GM18870 (cell line): Measurements from ENCODE around the gene EFR3B.
"Not testable (repeated sequence)": the region's sequence is repeated elsewhere in the genome, so short reads cannot be mapped to it uniquely, and the experiment has no call there.

Source experiments
- ATAC-seq: cut with Tn5 transposase; IDR thresholded peaks from one replicate; pipeline ENCODE4 v1.9.1; 2021; ENCODE audit warnings: moderate library complexity; ENCODE audit not compliant: unreplicated experiment

EFR3B gene

GRCh38 chr2:25041928-25042320 lies at the start of gene EFR3B:
Gene EFR3B (plus strand): TSS chr2:25042076. CDS start chr2:25042313, 237 bp downstream.
- ATAC-seq, result peak; percentile 47

- ATAC-seq, result no peak
Observed at GRCh38 chr2:24993406-24994145, 48.3 kb upstream of the EFR3B start.

DNA sequence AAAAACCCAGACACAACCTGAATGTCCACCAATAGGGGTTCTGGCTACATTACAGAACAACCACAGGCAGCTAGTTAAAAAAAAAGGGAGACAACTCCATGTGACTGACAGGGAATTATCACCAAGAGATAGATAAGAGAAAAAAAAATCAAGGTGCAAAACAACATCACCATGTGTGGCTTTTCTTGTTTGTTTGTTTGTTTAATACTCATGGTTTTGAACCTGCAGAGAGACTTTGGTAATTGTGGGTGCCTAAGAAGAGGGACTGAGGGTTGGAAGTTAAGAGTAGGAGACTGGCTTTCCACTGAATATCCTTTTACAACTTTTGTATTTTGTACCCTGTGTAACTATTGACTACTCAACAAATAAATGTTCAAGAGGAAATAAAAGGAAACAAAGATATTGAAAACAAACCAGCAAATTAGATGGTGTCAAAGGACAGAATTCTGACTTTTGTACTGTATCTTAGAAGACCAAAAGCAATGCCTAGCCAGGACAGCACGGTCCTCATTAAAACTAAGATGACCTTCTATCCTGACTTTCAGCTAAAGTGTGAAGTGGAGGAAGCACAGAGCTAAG lies 47.6 kb upstream of the EFR3B start:
- ATAC-seq, result no peak

- ATAC-seq, result not testable (repeated sequence)
Observed at GRCh38 chr2:24999097-24999496, 42.8 kb upstream of the EFR3B start.

DNA sequence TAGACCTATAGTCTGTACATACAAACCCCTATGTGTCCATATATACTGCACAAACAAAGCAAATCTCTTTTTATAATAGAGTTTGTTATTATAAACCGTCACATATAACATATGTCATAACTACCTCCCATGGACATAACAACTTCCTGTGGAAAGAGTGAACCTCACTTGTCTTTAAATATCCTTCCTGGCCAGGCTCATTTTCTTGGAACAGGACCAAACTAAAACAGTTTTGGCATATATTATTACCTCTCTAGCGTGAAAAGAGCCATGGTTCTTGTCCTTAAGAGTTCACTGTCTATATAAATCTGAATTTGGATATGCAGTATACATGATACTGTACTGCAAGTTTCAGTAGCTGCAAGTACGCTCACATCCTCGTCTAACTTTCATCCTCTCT lies 41.8 kb upstream of the EFR3B start:
- no peak for ATAC-seq

DNA sequence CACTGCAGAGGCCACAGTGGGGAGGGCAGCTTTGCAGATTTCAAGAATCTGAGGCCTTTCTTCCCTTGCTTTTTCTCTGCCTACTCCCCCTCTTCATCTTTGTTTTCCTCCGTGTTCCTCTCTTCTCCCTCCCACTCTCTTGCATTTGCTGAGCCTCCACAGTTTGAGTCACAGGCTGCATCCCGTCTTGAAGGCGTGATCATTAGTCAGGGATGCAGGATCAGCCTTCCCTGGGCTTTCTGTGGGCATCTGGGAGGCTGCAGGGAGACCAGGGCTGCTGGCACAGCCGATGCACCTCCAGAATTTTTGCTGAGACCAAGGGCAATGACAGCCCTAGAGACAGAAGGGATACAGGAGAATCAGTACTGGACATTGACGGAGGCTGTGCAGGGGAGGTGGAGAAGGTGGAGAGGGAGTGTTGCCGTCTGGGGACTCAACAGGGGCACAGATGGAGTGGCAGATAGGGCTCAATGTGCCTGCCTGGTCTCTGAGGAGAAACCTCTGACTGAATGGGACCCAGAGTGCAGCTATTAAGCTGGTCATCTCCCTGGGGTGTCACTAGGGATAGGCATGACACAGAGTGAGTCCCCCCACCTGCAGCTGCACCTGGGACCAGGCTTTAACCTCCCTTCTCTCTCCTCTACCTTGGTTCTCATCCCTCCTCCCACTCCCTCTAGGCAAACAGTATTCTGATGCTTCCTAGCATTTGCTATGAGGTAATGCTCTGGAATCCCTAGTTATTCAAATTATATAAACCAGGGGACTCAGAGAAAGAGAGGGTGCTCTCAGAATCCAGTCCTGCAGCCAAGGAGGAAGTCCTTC lies 41.2 kb upstream of the EFR3B start:
- no peak for ATAC-seq

DNA sequence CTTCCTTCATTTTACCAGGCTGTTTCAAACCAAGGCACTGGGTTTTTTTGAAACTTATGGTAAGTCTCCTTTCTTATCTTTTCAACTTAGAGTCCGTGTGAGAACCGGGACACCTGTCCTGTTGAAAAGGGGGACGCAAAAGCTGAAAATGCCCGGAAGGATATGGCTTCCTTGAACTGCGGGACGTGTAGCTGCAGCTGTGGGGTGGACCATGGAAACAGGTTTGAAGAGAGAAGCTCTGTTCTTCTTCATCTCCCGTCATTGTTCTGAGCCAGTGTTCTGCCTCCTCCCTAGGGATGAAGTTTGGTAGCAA lies 40.6 kb upstream of the EFR3B start:
- no peak for ATAC-seq

DNA sequence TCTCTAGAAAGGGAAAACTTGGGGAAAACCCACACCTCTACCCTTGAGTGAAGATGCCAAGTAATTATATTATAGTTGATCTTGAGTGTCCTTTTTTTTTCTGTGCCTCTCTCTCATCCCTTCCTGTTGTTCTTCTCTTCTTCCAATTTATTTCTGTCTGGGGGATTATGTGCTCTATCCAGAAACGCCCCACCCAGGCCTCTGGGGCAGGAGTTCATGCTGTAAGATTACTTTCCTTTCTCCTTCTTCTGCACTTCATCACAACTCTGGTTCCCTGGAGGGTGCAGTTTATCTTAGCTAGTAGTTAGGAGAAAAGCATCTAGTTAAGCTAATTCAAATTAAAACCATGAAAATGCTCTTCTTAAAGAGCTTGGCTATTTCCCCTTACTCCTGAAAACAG lies 39.8 kb upstream of the EFR3B start:
- ATAC-seq, result no peak

DNA sequence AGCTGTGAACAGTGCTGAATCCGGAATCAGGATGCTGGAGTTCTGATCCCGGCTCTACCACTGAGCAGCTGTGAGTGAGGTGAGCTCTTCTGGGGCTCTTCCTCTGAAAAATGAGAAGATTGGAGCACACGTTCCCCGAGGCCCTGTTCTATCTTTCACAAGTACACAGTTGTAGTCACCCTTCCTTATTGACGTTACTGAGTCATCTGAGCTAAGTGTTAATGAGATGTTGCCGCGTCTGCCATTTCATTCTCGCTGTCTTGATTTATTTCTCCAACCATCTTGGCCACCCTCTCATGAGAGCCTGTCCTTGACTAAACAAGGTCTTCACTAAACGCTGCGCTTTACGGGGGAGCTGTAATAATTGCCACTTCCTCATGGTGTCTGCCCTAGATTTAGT lies 31.9 kb upstream of the EFR3B start:
- no peak for ATAC-seq

DNA sequence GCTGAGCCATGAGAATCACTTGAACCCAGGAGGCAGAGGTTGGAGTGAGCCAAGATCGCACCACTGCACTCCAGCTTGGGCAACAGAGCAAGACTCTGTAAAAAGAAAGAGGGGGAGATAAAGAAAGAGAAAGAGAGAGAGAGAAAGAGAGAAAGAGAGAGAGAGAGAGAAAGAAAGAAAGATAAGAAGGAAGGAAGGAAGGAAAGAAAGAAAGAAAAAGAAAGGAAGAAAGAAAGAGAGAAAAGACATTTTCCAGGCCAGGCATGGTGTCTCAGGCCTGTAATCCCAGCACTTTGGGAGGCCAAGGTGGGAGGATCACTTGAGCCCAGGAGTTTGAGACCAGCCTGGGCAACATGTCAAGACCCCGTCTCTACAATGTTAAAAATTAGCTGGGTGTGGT lies 30.5 kb upstream of the EFR3B start:
- not testable (repeated sequence) for ATAC-seq

GRCh38 chr2:25014631-25015030 lies 27.2 kb upstream of the EFR3B start:
- ATAC-seq, result no peak

- no peak for ATAC-seq
Observed at GRCh38 chr2:25018681-25019080, 23.2 kb upstream of the EFR3B start.

DNA sequence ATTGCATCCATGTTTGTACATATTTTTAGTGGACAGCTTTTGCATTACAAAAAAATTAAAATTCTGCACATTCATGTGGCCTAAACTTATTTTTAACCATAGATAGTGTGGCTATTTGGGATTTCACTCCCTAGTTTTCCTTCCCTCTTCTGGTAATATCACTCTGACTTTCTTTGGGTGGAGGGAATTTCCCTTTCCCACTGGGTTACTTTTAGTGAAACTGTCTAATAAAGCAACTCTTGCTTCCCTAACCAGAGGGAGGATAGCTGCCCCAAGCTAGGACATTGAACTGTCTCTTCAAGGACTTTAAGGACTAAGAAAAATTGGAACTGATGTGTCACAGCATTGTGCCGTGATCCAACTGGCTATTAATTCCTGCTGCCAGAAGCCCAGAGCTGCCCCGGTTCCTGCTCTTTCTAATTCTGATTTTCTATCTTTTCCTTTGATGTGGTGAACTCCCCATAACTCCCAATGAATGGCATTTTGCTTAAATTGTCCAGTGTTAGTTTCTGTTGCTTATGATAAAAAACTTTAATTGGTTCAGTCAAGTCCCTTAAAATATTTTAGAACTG lies 20.0 kb upstream of the EFR3B start:
- no peak for ATAC-seq

GRCh38 chr2:25023333-25023732 lies 18.5 kb upstream of the EFR3B start:
- ATAC-seq, result no peak

DNA sequence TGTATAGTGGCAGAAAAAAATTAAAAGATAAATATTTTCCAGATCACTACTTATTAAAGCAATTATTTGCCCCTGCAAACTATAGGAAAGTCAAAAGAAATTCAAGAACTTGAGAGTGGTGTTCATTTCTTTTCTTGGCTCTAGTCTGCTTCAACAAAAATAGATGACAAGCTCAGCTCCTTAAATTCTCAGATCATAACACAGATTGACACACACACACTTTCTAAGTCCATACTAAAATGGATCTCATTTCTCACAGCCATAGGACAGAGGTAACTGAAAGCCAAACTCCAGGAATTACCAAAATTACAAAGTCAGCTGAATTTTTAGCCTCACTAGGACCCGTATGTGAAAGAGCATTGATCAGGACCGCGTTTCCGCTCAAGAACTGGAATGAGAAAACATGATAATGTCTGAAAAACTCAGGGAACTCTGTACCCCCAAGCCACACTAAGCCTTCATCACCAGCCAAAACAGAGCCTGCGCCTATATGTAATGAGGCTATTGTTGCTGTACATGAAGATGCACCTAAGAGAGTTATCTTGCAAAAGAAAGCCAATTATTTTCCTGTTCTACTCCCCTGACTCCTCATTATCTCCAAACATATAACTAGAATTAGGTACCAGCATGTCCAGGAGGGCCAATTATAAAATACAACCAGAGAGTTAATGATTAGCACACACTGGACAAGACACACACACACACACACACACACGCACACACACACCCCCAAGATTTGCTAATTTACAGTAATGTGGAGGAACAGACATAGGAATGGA lies 16.5 kb upstream of the EFR3B start:
- ATAC-seq, result no peak

DNA sequence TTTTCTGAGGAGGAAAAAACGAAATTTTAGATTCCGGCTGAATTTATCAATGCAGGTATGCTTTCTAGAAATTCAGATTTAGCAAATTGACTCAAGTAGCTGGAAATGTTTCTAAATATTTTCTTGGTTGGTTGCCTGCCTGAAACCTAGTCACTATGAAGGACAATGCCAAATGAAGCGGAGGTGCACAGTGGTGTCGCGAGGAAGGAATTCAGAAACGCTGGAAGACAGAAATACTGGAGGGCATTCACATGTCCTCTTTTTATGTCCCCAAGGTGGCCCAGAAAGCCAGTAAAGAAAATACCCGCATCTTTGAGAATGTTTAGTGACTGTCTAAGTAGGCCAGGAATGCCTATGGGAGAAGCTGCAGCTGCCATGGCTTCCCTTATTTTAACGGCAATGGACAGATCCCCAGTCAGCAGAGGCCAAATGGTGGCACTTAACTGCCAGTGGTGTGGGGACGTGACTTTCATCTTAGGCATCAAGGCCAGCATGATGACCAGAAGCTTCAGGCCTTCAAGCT lies 15.8 kb upstream of the EFR3B start:
- no peak for ATAC-seq

GRCh38 chr2:25029183-25029554 lies 12.7 kb upstream of the EFR3B start:
- ATAC-seq, result no peak

- ATAC-seq, result no peak
Observed at GRCh38 chr2:25030702-25031101, 11.2 kb upstream of the EFR3B start.

DNA sequence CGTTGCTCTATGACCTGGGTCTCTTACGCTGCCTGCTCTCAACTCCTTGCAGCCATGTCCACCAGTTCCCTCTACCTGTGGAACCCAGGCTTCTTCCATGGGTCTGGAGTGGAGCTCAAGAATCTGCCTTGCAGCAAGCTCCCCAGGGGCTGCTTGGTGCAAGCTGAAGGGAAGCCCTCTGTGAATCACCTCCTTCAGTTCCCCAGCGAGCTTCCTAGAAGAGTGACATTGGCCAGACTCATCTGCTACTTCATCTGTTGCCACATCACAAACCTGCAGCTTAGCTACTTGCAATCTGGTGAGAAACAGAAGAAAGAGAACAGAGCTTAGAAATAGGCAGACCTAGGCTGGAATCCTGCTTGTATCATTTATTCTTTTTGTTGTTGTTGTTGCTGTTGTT lies 9.8 kb upstream of the EFR3B start:
- no peak for ATAC-seq

DNA sequence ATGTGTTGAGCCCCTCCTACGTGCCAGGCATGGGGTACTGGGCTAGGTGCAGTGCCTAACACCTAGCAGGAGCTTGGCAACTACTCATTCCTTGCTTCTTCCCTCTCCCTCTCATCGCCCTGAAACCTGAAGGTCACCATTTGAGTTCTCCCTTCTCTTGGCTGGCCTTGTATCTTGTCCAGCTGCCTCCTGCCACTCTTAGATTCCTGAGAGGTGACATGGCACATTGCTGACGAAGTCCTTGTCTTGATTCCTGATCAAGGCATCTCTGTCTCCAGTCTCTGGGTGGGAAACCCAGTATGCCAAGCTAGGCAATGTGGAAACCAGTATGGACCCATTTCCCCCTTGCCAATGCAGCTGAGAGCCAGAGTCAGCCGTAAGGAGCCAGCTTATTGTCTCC lies 9.0 kb upstream of the EFR3B start:
- ATAC-seq, result no peak

DNA sequence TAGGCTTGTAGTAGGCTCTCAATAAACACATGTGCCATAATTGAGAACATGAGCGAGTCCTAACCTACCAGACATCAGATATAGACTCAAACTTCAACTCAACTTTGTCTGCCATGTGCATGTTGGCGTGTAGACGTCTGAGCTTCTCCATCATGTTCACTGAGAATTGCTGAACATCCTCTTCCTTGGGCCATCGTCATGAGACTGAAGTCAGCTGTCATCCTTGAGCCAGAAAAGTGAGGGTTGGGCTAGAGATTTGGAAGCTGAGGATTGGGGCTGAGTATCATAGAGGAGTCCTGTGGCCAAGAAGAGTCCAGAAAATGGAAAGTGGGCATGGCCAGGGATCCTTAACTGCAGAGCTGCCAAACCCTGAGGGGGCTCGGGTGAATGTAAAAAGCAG lies 7.8 kb upstream of the EFR3B start:
- ATAC-seq, result no peak
